Brain pericyte (primary cell): ENCODE measurements around the gene PRPF18.
A peak's percentile ranks its signal among the peaks of the same experiment; 100 is the strongest.
"Not testable (repeated sequence)": the region's sequence is repeated elsewhere in the genome, so short reads cannot be mapped to it uniquely, and the experiment has no call there.

Source experiments
- DNase-seq: peaks from one replicate; pipeline ENCODE4 v3.0.0-alpha.2; 2012; ENCODE audit warnings: low read depth, low spot score

The PRPF18 gene, protein sequence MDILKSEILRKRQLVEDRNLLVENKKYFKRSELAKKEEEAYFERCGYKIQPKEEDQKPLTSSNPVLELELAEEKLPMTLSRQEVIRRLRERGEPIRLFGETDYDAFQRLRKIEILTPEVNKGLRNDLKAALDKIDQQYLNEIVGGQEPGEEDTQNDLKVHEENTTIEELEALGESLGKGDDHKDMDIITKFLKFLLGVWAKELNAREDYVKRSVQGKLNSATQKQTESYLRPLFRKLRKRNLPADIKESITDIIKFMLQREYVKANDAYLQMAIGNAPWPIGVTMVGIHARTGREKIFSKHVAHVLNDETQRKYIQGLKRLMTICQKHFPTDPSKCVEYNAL

DNA sequence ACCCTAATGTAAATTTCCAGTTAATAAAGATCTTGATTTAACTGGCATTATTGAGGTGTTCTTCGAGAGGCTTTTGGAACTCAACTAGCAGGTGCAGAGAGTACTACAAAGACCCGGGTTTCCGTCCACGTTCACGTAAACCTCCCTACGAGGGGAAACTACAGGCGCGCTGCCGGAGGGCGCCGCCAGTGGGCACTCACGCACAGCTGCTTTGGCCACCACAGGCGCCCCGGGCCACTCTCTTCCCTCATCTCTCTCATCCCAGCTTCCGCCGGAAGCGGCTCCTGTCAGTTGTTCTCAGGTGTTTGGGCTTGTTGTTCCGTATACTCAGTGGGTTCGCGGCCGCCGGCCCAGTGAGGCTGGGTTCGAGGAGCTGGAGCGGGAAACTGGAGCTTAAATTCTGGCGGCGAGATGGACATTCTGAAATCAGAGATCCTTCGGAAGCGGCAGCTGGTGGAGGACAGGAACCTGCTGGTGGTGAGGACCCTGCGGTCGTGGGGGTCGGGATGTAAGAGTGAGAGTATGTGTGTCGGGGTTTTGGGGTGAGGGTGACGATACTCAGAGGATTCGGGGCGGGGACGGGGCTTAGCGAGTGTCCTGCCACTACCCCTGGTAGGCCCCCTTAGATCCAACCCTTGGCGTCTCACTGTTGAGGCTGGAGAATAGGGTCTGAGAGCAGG, at the start of gene PRPF18:
Gene PRPF18, plus strand, starts transcription at position 290 of the 680 bp plus-strand sequence. Its CDS starts 122 bp downstream, at position 412.
- peak; percentile 44 for DNase-seq

DNA sequence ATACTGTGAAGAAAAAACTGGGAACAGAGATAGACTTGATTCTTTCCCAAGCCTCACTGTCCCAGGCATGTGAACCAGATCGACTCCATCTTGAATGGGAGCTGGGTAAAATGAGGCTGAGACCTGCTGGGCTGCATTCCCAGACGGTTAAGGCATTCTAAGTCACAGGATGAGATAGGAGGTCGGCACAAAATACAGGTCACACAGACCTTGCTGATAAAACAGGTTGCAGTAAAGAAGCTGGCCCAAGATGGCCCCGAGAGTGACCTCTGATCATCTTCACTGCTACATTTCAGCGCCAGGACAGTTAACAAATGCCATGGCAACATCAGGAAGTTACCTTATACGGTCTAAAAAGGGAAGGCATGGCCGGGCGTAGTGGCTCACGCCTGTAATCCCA, 48.8 kb upstream of the PRPF18 start:
- DNase-seq = not testable (repeated sequence)

DNA sequence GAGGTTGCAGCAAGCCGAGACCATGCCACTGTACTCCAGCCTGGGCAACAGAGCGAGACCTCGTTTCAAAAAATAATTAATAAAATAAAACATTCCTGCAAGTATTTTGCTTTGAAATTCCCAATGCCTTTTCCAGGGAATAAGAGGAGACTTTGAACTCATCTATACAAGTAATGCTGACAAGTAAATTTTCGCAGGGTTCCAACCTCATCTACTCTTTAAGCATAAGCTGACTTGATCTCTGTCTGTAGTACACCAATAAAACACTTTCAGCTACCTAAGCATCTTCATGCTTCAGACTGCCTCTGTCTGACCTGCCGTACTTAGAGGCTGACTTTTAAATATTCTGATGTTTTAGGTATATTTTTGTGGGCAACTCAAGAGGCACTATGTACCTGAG, 44.2 kb upstream of the PRPF18 start:
- DNase-seq = no peak

DNA sequence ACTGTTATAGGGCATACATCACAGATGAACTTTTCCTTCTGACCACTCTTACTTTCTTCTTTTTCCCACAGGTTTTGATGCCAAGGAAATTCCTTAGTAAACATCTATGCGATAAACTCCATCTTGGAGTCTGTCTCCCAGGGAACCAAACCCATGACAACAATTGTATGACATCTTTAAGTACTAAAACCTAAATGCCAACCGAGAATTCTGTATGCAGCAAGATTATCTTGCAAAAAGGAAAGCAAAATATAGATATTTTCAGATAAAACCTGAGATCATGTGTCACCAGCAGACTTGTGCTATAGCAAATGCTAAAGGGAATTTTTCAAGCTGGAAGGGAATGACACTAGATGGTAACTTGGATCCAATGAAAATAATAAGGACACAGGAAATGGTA, 36.0 kb upstream of the PRPF18 start:
- no peak for DNase-seq

DNA sequence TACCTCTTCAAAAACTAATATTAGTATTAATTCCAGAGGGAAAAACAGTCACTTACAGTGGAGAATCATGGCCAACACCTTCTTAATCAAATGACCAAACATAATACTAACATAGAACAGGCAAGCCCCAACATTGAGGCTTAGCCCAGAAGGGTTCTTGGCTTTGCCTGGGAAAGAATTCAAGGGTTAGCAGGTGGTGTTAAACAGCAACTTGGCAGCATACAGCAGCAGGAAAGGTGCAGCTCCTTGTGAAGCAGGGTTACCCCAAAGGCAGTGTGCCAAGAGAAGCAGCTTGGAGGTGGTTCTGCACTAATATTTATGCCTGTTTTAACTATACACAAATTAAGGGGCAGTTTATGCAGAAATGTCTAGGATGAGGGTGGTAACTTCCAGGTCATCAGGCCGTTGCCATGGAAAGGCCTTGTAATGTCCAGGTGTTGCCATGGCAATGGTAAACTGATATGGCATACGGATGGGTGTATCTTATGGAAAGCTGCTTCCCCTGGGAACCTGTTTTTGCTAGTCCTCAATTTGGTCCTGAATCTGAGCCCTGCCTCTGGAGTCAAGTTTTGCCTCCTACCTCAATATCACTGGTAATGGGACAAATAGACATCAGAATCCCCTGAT, 30.8 kb upstream of the PRPF18 start:
- DNase-seq = no peak

DNA sequence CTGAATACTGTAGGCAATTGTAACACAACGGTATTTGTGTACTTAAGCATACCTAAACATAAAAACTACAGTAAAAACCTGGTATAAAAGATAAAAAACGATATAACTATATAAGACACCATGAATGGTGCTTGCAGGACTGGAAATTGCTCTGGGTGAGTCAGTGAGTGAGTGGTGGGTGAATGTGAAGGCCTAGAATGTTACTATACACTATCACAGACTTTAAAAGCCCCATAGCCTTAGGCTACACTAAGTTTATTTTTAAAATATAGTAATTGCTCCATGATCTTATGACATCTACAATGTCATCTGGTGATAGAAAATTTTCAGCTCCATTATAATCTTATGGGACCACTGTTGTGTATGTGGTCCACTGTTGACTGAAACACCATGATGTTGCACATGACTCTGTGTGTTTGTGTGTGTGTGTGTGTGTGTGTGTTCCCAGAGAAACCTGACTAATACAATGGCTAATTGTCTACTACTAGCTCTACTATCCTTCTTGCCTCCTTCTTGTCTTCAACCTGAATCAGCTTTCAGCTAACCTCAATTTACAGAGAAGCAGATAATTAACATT, 27.6 kb upstream of the PRPF18 start:
- DNase-seq = no peak

DNA sequence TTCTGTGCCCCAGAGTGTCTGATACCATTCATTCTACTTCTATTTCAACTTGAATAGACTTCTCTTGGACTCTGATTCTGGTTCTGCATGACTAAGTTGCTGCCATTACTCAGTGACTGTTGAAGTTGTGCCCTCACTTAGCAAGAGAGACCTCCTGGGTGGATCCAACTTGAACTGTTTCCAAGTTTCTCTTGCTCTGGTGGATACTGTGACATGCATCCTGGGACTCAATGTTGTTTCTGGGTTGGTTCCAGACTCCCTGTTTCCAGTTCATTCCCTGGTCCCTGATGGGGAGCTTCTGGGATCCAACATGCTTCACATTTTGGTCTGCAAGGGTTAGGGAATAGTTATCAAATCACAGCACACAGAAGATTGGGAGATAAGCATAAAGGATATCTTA, 26.2 kb upstream of the PRPF18 start:
- DNase-seq = peak; percentile 37

DNA sequence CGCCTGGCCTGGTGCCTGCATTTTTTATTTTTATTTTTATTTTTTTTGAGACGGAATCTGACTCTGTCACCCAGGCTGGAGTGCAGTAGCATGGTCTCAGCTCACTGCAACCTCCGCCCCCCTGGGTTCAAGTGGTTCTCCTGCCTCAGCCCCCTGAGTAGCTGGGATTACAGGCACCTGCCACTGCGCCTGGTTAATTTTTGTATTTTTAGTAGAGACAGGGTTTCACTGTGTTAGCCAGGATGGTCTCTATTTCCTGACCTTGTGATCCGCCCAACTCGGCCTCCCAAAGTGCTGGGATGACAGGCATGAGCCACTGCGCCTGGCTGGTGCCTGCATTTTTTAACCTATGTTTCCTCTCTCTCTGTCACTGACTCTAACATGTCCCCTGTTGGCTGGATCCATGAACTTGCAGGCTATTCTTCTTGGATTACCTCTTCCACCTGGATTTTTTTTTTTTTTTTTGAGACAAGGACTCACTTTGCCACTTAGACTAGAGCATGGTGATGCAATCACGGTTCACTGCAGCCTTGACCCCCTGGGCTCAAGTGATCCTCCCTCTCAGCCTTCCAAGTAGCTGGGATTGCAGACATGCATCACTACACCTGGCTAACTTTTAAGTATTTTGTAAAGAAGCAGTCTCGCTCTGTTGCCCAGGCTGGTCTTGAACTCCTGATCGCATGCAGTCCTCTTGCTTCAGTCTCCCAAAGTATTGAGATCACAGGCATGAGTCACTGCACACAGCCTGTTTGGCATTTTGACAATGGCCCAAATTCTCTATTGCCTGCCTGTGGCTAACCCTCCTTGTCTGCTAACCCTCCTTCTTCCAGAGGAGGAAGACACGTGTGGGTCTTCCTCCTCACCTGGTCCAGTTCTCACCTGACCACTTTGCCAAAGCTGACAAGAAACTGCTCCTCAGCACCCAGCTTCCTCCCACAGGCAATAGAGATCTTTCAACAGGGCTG, 23.0 kb upstream of the PRPF18 start:
- DNase-seq = no peak

DNA sequence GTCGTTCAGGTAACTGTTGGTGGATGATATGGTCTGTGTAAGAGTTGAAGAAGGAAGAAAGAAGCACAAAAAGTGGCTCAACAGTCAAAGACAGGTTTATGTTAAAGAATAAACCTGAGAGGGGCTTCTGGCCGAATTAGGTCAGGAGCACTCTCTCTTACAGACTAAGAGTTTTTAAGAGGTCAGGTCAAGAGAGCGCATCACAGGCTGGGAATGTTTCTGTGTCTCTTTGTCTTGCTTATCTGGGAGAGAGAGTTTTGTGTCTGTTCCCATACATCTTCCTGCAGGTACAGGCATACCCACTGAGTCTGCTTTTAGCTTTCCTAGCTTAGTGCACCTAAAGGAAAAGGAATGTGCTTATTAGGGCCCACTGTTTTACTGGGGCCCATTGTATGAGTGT, 22.2 kb upstream of the PRPF18 start:
- no peak for DNase-seq

DNA sequence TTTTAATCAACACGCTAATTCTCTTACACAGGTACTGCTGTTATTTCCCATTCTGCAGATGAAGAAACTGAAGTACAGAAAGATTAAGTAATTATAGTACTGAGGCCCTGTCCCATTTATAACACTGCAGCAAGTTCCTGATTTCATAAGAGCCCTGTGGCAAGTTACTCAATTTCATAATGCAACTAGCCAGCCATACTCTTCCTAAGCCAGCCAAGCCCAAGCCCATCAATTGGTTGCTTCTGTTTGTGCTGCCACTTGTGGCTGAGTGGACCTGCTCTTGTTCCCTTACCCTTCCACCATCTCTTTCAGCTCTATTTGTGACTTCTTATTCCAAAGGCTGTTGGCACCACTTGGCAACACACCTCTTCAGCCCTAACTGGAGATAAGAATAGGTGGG, 19.7 kb upstream of the PRPF18 start:
- no peak for DNase-seq

DNA sequence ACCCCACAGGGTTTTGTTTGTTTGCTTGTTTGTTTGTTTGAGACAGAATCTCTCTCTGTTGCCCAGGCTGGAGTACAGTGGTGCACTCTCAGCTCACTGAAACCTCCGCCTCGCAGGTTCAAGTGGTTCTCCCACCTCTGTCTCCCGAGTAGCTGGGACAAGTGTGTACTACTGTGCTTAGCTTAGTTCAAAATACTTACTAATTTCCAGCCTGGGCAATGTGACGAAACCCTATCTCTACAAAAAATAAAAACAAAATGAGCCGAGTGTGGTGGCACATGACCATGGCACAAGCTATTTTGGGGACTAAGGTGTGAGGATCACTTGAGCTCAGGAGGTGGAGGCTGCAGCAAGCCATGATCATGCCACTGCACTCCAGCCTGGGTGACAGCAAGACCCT, 15.2 kb upstream of the PRPF18 start:
- DNase-seq = no peak

DNA sequence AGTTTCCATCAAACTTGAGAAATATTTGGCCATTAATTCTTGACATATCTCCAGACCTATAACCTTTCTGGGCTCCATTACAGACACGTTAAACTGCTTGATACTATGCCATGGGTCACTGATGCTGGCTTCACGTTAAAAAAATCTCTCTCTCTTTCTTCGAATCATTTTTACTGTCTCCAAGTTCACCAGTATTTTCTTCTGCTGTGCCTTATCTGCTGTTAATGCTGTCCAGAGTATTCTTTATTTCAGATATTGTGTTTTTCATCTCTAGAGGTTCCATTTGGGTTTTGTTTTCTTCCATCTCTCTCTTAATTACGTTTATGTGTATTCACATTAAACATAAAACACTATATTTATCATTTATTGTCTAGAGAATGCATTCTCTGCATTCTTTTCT, 12.8 kb upstream of the PRPF18 start:
- no peak for DNase-seq

DNA sequence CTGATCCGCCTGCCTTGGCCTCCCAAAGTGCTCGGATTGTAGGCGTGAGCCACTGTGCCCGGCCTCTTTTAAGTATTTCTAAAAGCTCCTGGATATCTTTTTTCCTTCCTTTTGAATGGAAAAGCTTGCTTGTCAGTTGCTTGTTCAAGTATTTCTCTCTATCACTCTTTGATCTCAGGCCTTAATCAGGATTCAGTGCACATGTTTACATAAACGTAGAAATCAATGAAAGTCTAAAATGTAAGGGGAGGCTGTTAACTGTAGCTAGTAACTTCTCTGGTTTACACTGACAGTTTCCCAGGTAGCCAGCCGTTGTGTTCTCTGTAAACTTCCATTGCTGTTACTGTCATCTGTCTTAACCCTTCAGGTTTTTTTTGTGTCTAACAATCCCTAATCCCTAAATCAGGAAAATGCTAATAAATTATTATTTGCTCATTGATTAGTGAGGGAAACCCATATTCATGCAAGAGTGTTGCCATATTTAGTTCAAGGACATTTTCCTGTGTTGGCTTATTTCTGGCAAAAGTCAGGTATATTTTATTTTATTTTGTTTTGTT, 1.5 kb upstream of the PRPF18 start:
- DNase-seq = no peak

DNA sequence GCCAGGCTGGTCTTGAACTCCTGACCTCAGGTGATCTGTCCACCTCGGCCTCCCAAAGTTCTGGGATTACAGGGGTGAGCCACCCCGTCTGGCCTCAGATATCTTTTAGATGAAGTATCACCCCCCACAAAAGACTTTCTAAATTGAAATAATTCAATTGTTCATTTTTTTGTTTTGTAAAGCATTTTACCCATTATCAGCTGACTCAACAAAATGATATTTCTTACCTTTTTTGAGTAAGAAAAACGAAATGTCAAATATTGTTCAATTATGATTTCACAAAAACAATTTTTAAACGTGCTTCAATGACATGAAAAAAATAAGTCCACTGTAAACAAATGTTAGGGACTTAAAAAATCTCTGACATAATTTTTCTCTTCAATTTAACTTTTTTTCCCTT, 822 bp upstream of the PRPF18 start:
- DNase-seq = no peak

DNA sequence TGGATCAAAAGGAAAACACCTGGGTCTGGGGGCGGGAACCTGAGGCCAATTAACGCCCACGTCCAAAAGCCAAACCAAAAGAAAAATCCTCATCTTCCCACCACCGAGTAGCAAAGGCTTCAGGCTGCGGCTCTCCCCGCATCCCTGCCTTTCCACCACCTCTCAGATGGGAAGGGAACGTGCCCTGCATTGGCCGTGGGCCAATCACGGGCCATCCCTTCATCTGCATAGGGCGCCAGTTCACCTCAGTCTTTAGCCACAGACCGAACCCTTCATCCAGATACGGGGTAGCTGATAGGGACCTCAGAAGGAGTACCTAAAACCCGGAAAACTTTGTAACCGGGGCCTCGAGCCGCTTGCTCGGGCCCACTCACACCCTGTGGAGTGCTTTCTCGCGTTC, 626 bp downstream of the PRPF18 start:
- no peak for DNase-seq

DNA sequence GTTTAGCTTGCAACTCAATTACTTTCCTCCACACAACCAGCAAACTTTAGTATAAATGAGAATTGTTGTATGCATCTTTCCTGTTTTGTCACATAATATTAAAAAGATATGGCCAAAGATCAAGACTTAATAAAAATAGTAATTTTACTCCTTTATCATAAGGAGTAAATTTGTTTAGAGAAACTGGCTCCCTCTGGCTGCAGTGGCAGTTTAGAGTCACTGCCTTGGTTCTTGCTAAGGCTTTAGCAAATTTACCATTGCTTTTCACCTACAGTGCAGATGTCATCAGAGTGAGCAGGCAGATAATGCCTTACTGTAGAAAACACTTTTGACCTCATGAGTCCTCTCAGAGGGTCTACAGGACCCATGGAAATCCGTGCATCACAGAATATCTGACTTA, 2.6 kb downstream of the PRPF18 start:
- DNase-seq = no peak

DNA sequence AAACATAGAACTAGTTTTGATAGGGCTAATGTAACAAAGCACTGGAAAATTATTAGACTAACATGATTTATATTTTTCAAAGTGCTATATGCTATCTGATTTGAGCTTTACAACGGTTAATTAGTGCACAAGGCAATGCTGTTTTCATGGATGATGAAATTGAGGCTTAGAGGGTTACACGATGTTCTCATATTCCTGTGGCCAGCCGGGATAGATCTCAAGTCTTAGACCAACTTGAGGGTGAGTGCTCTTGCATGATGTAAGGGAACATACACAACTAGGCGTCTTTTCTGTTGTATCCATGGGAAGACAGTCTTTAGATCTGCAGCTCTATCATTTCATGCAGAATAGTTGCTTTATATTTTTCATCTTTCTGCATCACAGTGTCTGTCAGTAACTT, 4.1 kb downstream of the PRPF18 start:
- no peak for DNase-seq

DNA sequence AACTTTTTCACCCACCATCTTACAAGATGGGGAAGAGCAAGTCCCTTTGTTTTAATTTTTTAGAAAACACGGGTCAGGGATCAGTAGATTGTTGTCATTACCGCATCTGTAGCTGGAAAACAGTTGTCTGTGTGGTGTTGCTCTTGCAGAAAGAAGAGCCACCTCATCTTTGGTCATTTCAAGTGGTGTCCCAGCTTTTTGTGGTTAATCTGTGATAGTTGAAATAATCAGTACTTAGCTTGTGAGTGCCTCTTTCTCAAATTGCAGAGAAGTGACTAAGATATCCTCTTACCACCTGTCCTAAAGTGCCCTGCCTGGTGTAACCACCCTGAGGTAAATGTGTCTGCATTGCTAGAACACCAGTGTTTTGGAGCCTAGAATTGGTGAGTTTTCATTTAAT, 5.5 kb downstream of the PRPF18 start:
- no peak for DNase-seq

DNA sequence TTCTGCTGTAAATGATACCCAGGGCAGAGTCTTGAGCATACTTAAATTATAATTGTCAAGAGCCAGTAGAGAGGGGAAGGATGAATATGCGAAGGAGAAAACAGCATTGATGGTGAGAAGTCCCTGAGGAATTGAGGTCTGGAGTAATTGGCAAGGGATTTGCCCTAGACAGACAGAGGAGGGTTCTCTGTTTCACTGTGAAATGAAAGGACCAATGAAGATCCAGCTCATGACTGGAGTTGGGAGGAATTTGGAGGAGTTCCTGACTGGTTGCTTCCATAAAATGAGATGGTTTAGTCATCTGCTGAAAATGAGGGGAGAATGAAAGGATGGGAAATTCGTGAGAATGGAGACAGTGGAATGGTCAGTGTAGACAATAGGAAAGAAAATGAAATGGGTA, 6.8 kb downstream of the PRPF18 start:
- no peak for DNase-seq

DNA sequence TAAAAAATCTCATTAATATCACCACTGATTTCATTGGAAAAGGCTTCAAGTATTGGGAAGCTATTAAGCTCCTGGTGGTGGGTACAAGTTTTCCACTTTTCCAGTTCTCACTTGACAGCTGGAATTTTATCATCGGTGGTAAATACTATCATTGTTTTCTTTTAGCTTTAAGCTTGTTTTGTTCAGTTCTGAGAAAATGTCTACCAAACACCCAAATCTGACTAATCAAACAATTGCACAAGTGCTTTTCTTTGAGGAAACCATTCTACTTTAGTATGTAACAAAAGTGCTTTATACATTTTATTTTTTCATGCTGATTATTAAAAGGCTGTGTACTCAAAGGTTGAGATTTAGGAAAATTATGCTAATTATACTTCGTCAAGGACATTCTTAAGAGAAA, 7.9 kb downstream of the PRPF18 start:
- no peak for DNase-seq

DNA sequence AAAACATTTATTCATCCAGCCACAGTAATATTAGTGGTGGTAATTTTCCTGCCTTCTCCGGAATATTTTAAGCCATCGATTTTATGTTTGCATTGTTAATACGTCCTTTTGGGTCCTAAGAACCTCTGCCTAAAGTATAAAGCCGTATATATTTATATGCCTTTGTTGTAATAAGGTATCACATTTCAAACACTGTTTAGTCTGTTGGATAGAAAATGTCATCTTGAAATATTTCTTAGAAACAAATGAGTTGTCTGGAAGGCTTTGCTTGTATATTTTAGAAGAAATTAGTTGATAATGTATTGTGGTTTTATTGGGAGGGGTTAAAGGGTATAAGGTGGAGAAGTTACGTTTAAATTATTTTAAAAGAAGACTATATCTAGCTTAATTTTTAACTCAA, 11.1 kb downstream of the PRPF18 start:
- DNase-seq = no peak
